Mesothelial cell of epicardium (in vitro differentiated cells): Measurements from ENCODE around the gene NUP188. TPM values are rescaled to one million over a fixed set of nuclear protein-coding genes. Genes with fewer than 3 reads are reported as not detected.

Experiments used
- DNase-seq, 2 experiments: peaks; one replicate each; pipeline ENCODE4 v3.0.0; 2021; ENCODE audit warnings: low spot score in 2 of 2; ENCODE audit not compliant: unreplicated experiment in 2 of 2
- H3K27ac Mint-ChIP-seq: 2 replicates; pipeline ENCODE4 v1.8.0; 2021; ENCODE audit warnings: mixed read lengths
- H3K27me3 Mint-ChIP-seq: 2 replicates; pipeline ENCODE4 v1.8.0; 2021; ENCODE audit warnings: low read depth, mixed read lengths
- H3K36me3 Mint-ChIP-seq: 2 replicates; pipeline ENCODE4 v1.8.0; 2021; ENCODE audit warnings: mixed read lengths
- H3K4me1 Mint-ChIP-seq: 2 replicates; pipeline ENCODE4 v1.8.0; 2021; ENCODE audit warnings: mixed read lengths
- H3K4me3 Mint-ChIP-seq: 2 replicates; pipeline ENCODE4 v1.8.0; 2021; ENCODE audit warnings: mild to moderate bottlenecking, moderate library complexity, mixed read lengths
- H3K9me3 Mint-ChIP-seq: 2 replicates; pipeline ENCODE4 v1.8.0; 2021; ENCODE audit warnings: mixed read lengths
- total RNA-seq: library from RNA; stranded (reverse); gene quantifications from 3 replicates; pipeline ENCODE4 v1.2.1, GENCODE V29; 2021
- TF ChIP-seq, protein P1 (sequence below): fragments of 200-600 bp; sonication (generic); IDR thresholded peaks from one replicate; pipeline ENCODE4 v1.5.0; 2021; ENCODE audit warnings: antibody characterized with exemption; ENCODE audit not compliant: unreplicated experiment

NUP188 gene
- total RNA-seq, 1 donor from 2014 or later = 56.6 TPM

DNA sequence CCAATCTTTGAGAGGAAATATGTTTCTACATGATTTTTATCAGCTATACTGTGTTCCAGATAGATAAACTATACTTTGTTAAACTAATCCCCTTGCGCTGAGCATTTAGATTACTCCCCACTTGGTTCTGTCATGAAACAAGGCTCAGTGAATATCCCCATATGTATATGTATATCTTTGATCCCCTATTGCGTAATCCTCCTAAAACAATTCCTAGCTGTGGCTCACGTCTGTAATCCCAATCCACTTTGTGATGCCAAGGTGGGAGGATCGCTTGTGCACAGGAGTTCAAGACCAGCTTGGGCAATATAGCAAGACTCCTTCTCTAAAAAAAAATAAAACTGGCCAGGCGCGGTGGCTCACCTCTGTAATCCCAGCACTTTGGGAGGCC is 24.0 kb upstream of the NUP188 start:
- peak overlapping the region; percentile 84 for H3K4me3 Mint-ChIP-seq
- no peak for DNase-seq
- no peaks in the 10 kb centered on the region for H3K9me3 Mint-ChIP-seq
- no peaks in the 10 kb centered on the region for H3K36me3 Mint-ChIP-seq
- H3K27me3 Mint-ChIP-seq = no peaks in the 10 kb centered on the region
- no peak overlapping the region for H3K27ac Mint-ChIP-seq
- TF ChIP-seq, protein P1, sequence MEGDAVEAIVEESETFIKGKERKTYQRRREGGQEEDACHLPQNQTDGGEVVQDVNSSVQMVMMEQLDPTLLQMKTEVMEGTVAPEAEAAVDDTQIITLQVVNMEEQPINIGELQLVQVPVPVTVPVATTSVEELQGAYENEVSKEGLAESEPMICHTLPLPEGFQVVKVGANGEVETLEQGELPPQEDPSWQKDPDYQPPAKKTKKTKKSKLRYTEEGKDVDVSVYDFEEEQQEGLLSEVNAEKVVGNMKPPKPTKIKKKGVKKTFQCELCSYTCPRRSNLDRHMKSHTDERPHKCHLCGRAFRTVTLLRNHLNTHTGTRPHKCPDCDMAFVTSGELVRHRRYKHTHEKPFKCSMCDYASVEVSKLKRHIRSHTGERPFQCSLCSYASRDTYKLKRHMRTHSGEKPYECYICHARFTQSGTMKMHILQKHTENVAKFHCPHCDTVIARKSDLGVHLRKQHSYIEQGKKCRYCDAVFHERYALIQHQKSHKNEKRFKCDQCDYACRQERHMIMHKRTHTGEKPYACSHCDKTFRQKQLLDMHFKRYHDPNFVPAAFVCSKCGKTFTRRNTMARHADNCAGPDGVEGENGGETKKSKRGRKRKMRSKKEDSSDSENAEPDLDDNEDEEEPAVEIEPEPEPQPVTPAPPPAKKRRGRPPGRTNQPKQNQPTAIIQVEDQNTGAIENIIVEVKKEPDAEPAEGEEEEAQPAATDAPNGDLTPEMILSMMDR = no peak
- peaks cover 16% of the 10 kb centered on the region for H3K4me1 Mint-ChIP-seq

DNA sequence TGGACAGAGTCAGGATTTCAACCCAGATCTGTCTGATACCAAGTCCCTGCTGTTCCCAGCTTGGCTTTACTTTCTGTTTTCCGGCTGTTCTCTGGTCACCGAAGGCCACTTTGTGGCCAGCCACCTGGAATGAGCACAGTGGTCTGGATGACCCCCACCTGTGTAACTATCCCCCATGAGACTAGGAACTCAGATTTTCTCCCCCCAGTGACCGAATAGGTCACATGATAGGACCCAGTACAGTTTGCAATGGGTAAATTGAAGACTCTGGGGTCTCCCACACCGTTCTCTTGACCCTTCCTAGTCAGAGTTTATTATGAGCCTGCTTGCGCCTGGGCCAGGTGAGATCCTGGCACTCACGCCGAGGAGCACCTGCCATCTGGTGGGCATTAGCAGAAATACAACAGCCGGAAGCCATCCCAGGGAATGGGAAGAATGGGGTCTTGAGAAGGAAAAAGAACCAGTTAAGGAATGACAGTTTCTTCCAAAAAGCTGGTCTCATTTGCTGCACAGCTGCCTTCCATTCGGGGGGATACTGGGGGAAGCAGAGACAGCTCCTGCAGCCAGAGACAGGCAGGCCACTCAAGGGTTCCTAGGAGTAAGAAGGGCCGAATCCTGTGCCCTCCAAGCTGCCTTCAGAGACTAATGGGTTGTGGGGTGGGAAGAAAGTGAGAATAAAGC is 19.6 kb upstream of the NUP188 start:
- Mint-ChIP-seq H3K4me1 (peaks cover 4% of the 10 kb centered on the region), H3K27me3 (no peaks in the 10 kb centered on the region), H3K9me3 (no peaks in the 10 kb centered on the region), H3K36me3 (no peaks in the 10 kb centered on the region), H3K4me3 (no peak overlapping the region), H3K27ac (peak overlapping the region; percentile 73)
- TF ChIP-seq, protein P1 = peak; percentile 75
- DNase-seq = peak in 1 of 2 experiments; percentile 78

DNA sequence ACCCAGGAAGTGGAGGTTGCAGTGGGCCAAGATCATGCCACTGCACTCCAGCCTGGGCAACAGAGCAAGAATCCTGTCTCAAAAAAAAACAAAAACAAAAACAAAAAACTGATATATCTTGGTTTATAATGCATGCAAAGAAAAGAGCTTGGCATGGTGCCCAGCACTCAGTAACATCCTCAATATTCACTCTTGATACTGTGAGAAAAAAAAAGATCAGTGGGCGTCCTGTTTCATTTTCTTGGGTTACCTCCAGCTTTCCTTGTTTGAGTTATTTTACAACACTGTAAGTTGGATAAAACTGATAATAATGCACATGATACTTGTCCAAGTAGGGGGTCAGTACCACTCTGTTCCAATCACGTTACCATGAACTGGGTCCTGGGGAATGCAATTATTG is 18.9 kb upstream of the NUP188 start:
- Mint-ChIP-seq H3K27me3 (no peaks in the 10 kb centered on the region), H3K4me1 (peaks cover 4% of the 10 kb centered on the region), H3K9me3 (no peaks in the 10 kb centered on the region), H3K27ac (no peak overlapping the region), H3K4me3 (no peak overlapping the region), H3K36me3 (no peaks in the 10 kb centered on the region)
- DNase-seq = no peak
- TF ChIP-seq, protein P1 = no peak

DNA sequence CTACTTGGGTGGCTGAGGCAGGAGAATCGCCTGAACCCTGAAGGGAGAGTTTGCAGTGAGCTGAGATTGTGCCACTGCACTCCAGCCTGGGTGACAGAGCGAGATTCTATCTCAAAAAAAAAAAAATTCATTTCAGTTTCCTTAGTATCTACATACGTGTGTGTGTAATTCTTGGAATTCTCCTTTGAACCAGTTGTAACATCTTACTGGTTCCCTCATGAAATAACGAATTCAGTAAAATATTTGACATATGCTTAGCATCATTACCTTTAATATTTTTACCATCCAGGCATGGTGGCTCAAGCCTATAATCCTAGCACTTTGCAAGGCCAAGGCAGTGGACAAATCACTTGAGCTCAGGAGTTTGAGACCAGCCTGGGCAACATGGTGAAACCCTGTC is 17.9 kb upstream of the NUP188 start:
- DNase-seq = no peak
- TF ChIP-seq, protein P1 = no peak
- Mint-ChIP-seq H3K27ac (no peak overlapping the region), H3K27me3 (no peaks in the 10 kb centered on the region), H3K4me1 (peaks cover 4% of the 10 kb centered on the region), H3K36me3 (no peaks in the 10 kb centered on the region), H3K9me3 (no peaks in the 10 kb centered on the region), H3K4me3 (no peak overlapping the region)

DNA sequence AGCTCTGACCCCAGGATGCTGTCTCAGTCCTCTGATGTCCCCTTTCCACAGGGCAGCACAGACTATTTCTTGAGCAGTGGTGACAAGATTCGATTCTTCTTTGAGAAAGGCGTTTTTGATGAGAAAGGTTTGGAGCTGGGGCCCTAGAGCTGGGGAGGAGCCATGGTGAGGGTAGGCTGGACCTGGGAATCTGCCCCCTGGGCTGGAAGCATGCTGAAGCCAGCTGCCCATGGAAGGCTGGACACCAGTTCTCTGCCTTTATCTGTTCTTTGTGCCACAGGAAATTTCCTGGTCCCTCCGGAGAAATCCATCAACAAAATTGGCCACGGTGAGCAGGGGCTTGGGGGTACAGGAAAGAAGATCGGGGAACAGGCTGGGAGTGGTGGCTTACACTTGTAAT is 13.8 kb upstream of the NUP188 start:
- no peak for DNase-seq
- Mint-ChIP-seq H3K27me3 (no peaks in the 10 kb centered on the region), H3K27ac (no peak overlapping the region), H3K4me1 (no peaks in the 10 kb centered on the region), H3K36me3 (no peaks in the 10 kb centered on the region), H3K4me3 (no peak overlapping the region), H3K9me3 (no peaks in the 10 kb centered on the region)
- TF ChIP-seq, protein P1 = no peak
